Fibroblast of pulmonary artery (primary cell): ENCODE results near the gene SVBP.
"Not testable (repeated sequence)": the region's sequence is repeated elsewhere in the genome, so short reads cannot be mapped to it uniquely, and the experiment has no call there.

Source experiments
- DNase-seq: peaks from one replicate; pipeline ENCODE4 v3.0.0-alpha.2; 2010; ENCODE audit warnings: low read depth
- H3K4me3 ChIP-seq: replicated peaks from 2 replicates; pipeline ENCODE4 v1.5.1; 2011; ENCODE audit warnings: low read depth, mild to moderate bottlenecking, control low read depth, low read length, moderate library complexity
- TF ChIP-seq, protein P1 (sequence below): IDR thresholded peaks from 2 replicates; pipeline ENCODE4 v1.5.1; 2011; ENCODE audit warnings: mild to moderate bottlenecking, control low read depth, low read length, inconsistent platforms; ENCODE audit errors: missing control alignments

SVBP gene, protein sequence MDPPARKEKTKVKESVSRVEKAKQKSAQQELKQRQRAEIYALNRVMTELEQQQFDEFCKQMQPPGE

DNA sequence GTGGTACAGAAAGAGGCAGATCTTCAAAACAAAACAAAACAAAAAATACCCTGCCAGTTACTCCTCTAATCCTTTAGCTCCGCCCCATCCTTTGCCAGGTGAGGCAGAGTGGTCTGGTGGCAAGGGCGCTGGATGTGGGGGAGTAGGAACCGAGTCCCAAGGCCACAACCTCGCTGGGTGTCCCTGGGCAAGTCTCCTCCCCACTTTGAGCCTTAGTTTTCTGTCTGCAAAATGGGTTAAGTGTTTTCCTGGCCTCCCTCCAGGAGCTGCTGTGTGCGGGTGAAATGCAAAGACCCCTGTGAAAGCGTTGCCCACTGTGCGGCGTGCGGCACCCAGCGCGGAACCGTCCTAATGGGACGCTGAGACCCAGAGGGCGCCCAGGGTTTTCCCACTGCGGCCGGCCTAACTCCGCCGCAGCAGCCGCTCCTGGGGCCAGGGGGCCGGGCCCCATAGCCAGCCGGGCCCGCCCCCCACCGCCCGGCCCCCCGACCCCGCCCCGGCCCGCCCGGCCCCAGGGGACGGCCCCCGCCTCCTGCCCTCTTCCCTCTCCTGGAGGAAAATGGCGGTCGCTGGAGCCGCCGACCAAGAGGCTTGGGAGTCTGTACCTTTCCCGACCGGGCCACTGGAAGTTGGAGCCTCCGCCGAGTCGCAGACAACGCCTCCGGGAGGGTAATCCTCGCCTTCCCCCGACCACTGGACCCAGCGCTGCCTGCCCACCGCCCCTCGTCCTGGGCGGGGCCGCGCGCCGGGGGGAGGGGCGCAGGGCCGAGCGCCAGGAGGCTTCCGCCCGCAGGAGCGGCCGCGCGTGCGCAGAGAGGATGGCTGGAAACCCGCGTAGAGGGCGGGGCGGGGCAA is at the start of gene SVBP, which contains the start of gene ERMAP:
Gene SVBP (minus strand): TSS at position 813 of the 855 bp plus-strand sequence. CDS start 853 bp downstream, outside the sequence.
Gene ERMAP (plus strand): TSS at position 538 of the 855 bp plus-strand sequence. CDS start 13,327 bp downstream, outside the sequence.
- H3K4me3 ChIP-seq = peak within 1 kb of the TSS; percentile 75
- DNase-seq = peak; percentile 87
- TF ChIP-seq, protein P1, sequence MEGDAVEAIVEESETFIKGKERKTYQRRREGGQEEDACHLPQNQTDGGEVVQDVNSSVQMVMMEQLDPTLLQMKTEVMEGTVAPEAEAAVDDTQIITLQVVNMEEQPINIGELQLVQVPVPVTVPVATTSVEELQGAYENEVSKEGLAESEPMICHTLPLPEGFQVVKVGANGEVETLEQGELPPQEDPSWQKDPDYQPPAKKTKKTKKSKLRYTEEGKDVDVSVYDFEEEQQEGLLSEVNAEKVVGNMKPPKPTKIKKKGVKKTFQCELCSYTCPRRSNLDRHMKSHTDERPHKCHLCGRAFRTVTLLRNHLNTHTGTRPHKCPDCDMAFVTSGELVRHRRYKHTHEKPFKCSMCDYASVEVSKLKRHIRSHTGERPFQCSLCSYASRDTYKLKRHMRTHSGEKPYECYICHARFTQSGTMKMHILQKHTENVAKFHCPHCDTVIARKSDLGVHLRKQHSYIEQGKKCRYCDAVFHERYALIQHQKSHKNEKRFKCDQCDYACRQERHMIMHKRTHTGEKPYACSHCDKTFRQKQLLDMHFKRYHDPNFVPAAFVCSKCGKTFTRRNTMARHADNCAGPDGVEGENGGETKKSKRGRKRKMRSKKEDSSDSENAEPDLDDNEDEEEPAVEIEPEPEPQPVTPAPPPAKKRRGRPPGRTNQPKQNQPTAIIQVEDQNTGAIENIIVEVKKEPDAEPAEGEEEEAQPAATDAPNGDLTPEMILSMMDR = no peak

DNA sequence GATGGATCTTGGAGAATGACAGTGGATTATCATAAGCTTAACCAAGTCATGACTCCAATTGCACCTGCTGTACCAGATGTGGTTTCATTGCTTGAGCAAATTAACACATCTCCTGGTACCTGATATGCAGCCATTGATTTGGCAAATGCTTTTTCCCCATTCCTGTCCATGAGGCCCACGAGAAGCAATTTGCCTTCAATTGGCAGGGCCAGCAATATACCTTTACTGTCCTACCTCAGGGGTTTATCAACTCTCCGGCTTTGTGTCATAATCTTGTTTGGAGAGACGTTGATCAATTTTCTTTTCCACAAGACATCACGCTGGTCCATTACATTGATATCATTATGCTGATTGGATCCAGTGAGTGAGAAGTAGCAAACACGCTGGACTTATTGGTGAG is 49.4 kb upstream of the SVBP start:
- H3K4me3 ChIP-seq = no peak overlapping the region
- TF ChIP-seq, protein P1 = no peak
- no peak for DNase-seq

DNA sequence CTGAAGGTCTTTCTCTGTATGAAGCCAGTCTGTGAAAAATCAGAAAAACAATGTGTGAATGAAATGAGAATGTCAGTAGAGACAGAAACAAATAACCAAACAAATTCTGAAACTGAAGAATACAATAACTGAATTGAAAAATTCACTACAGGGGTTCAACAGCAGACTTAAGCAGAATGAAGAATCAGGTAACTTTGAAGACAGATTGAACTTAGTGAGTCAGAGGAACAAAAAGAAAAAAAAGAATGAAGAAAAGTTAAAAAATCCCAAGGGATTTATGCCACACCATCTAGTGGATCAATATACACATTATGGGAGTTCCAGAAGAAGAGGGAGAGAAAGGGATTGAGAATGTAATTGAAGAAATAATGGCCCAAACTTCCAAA is 43.8 kb upstream of the SVBP start:
- DNase-seq = no peak
- H3K4me3 ChIP-seq = no peak overlapping the region
- TF ChIP-seq, protein P1 = no peak

DNA sequence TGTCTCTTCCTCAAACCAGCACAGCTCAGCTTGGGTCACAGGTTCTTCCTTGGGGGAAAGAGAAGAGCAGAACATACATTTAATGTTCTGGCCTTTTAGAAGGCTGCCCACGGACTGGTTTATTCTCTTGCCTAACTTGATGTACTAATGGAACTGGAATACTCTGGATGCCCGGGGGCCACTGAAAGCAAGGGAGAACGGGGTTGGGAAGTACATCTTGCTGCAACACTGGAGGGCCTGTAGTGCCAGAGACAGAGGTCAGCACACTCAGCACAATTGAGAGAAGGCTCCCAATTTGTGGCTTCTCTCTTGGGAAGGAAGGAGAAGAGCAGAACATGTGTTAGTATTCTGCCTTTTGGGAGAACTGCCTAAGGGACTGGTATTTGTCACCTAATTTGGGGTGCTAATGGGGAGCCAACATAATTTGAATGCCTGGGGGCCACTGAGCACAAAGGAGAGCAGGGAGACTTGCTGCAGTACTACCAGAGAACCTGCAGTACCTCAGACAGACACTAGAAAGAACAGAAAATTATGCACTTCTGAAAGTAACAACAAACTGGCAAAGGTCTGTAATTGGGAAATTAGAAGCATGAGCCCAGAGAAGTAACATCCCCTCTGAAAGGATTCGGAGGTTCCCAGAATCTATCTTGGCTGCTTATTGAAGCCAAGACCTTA is 43.3 kb upstream of the SVBP start:
- H3K4me3 ChIP-seq = no peak overlapping the region
- TF ChIP-seq, protein P1 = peak; percentile 12
- DNase-seq = no peak

DNA sequence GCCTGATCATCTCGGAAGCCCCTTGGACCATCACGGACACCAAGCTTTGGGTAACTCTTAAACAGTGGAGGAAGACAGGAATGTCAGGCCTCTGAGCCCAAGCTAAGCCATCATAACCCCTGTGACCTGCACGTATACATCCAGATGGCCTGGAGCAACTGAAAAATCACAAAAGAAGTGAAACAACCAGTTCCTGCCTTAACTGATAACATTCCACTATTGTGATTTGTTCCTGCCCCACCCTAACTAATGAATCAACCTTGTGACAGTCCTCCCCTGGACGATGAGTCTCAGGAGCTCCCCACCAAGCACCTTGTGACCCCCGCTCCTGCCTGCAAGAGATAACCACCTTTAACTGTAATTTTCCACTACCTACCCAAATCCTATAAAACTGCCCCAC is 42.2 kb upstream of the SVBP start:
- not testable (repeated sequence) for DNase-seq, H3K4me3 ChIP-seq

DNA sequence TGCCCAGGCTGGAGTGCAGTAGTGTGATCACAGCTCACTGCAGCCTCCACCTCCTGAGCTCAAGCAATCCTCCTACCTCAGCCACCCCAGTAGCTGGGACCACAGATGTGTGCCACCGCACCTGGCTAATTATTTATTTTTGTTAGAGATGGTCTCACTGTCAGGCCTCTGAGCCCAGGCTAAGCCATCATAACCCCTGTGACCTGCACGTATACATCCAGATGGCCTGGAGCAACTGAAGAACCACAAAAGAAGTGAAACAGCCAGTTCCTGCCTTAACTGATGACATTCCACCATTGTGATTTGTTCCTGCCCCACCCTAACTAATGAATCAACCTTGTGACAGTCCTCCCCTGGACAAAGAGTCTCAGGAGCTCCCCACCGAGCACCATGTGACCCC is 39.4 kb upstream of the SVBP start:
- not testable (repeated sequence) for H3K4me3 ChIP-seq, DNase-seq

DNA sequence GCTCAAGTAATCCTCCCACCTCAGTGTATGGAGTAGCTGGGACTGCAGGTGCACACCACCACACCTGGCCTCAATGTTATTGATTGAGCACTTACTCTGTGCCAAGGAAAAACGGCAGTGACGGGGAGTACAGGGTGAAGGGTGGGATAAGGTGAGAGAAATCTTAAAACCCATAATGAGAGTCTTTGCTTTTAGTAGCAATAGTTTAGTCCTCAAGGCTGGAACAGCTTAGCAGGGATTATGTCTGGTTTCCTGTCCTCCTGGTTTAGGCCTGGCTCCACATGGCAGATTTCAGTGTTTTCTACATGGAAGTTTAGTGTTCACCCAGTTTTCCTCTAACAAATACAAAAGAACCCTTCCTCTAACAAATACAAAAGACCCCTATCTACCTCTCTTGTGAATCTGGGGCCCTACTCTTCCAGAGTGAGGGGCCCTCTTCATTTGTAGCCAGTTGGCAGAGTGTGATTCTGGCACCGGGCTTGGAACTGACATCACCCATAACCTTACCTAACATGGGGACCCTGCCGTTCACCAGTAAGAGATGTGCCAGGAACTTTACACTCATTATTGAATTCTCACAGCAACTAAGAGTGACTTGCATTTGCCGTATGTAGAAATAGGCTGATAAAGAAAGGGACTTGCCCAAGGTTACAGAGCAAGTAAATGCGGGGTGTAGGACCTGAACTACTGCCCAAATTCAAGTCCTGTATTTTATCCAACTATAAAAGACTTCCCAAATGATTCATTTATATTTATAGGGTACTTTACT is 36.1 kb upstream of the SVBP start:
- TF ChIP-seq, protein P1 = no peak
- no peak for DNase-seq
- no peak overlapping the region for H3K4me3 ChIP-seq
